Measurements from ENCODE around the gene PRKG1.
"Not testable (repeated sequence)": the region's sequence is repeated elsewhere in the genome, so short reads cannot be mapped to it uniquely, and the experiment has no call there.

Gene PRKG1

DNA sequence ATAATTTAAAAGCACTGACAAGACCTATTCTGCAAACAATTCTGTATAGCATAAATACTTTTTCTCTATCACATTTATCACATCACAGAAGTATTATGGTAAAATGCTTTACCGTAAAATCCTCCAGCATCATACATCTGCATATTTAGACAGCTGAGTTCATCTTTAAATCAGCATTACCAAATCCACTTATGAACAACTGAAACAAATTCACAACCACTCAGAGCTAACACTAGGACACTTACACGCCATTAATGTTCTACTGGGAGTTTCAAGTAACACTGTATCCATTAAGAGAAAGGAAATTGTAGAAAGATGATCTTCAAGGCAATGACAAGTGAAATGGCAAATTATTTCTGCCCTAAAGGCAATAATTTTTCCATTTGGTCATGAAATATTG, 1134.1 kb downstream of the PRKG1 start:
- no peak for DNase-seq

DNA sequence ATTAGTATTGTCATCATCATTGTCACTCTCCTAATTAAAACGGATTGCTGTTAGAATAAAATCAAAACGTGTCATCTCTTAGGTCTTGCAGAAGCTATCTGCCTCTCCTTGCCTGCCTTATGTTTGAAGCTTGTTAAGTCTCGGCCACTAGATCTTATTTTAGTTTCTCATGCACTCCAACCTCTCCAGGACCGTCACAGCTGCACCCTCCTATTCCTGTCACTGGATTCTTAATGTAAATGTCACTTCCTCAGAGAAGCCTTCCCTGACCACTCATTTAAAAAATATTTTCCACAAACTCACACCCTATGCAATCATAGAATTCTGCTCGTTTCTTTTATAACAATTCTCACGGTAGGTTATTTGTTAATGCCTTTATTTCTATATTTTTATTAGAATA, 1135.9 kb downstream of the PRKG1 start:
- DNase-seq, result no peak

DNA sequence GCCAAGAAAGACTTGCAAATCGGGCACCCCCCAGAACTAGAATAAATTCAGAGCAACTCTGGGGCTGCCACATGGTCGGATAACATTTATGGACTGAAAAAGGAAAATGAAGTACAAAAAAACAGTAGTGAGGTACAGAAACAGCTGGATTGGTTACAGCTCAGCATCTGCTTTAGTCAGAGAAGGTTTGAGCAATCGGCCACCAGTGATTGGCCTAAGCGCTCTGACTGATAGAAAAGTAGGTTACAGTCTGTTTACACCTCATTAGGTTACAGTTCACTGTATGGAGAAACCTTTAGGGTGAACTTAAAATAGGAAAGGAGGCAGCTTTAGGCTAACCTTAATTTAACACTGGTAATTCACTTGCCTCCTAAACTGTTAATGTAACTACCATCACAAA, 1137.8 kb downstream of the PRKG1 start:
- no peak for DNase-seq

GRCh38 chr10:52212802-52213201, 1138.5 kb downstream of the PRKG1 start:
- no peak for DNase-seq

GRCh38 chr10:52213321-52213752, 1139.0 kb downstream of the PRKG1 start:
- no peak for DNase-seq

- no peak for DNase-seq
Observed at GRCh38 chr10:52215745-52216361, 1141.6 kb downstream of the PRKG1 start.

DNA sequence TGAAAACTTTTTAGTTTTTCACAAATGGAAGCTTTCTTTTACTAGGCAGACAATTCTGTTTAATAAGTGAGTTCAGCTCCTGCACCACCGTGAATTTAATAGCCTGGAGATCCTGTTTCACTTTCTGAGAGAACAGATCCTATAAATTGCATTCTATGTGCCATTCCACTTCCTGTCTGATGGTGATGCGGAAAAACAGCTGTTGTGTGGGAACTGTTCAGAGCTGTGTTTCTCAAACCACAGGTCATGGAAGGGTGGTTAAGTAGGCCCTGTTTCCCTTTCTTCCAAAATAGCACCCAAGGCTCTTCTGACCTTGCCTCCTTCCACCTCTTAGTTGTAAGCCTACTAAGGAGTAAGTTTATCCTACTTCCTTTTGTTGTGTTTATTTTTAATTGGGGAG, 1142.6 kb downstream of the PRKG1 start:
- DNase-seq, result no peak

DNA sequence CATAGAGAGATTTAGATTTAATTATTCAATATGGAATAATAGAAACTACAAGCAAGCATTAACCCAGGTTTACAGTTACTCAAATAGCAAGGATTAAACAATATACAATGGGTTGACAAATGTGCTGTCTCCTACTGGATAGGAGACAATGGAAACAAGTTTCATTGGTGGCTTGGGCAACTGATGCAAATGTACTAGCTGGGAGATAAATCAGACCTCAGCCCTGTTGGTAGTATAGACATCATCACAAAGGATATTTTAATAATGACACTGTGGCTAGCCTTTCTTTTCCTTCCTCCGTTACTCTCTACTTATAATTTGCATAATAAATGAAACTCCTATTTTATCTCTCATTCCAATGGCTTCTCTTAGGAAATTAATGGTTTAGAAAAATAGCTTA, 1143.2 kb downstream of the PRKG1 start:
- no peak for DNase-seq

DNA sequence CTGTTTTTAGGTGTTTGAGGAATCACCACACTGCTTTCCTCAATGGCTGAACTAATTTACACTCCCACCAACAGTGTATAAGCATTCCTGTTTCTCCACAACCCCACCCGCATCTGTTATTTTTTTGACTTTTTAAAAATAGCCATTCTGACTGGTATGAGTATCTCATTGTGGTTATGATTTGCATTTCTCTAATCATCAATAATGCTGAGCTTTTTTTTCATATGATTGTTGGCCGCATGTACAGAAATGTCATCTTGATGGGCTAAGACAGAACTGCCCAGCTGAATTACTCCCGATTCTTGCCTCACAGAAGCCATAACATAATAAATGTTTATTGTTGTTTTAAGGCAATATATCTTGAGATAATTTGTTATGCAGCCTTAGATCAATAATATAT, 1146.7 kb downstream of the PRKG1 start:
- no peak for DNase-seq

DNA sequence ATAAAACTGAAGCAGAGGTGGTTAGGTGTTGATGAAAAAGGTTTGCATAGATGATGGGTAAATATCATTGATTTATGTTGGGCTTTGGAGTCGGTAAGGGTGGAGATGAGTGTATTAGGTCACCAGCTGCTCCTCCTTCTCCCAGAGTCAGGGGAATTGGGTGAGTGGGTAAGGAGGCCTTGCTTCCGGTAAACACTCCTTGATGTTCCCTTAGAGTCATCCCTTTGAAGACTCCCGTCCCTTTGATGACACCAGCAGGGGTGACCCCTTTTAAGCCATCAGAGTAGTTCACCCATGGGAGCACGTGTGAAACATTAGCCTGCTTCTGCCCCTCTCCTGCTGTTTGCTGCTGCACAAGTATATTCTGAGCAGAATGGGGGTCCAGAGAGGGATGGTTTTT, 1147.6 kb downstream of the PRKG1 start:
- DNase-seq, result no peak

DNA sequence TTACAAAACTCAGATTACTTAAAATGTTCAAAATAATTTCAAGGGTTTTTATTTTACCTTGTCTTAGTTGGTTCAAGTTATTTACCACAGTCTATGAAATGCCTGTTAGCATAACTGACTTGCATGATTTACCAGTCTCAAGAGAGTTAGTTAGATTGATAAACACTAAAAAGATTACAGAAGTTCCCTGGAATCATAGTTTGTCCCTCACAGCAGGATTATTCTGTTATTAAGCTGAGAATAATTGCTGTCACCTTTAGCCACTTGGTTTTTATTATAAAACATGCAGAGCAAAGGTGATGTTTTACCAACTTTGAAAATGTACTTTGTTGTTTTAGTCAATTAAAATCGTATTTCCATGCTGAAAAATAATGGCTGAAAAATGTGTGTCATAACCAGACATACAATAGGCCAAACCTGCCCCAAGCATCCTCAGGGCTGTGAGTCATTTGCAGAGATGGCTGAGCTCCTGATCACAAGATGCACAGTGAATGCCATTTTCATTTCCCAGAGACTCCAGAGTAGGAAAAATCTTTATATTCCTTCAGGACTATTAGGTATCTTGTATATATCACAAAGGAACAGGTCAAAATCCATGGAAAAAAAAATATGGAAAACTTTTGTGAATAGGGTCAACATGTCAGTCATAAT, 1152.0 kb downstream of the PRKG1 start:
- no peak for DNase-seq

DNA sequence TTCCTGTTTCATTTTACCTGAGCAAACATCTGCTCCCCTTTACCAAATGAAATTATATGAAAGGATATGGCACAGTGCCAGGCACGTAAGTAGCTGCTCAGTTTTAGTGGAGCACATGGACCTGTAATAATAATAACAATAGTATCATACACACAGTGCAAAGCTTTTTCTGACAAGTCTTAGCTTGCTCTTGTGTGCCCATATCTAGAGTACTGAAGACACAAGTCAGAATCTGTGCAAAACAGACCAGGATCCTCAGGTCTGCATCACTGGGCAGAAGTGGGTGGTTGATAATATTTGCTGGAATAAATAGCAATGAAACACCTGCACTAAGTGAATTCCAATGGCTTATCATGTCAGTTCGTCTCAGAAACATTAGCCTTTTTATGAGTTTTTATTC, 1154.3 kb downstream of the PRKG1 start:
- no peak for DNase-seq

GRCh38 chr10:52229291-52229931, 1155.1 kb downstream of the PRKG1 start:
- DNase-seq, result no peak

DNA sequence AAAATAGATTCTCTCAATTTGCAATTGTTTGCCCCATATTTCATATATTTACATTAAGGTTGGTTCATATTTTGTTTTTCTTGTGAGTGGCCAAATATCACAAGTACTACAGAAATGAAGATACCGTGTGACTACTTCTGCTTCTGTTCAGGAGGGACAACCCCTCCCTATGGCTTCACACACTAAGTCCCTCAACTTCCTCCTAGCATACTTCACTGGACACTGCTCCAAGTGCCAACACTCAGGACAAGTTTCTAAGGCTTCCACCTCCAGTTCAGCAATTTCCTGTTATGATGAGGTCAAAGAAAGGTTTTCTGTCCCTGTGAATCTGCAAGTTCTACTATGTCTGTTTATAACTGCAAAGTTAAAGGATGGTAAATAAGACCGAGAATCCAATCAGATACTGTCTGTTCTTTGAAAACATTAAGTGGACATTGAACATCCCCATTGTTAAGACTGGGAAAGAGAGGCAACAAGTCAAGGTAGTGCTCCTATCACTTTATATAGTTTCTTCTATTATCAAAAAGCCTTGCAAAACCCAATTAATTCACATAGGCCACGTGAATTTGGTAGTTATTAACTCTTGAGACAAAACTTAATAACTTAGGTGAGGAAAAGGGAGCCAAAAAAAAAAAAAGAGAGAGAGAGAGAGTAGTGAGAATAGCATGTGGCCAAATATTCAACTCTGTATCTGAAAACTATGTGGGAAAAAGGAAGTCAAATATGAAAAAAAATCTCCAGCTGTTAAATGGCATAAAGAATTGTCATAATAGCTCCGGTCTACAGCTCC, 1158.5 kb downstream of the PRKG1 start:
- DNase-seq, result no peak

DNA sequence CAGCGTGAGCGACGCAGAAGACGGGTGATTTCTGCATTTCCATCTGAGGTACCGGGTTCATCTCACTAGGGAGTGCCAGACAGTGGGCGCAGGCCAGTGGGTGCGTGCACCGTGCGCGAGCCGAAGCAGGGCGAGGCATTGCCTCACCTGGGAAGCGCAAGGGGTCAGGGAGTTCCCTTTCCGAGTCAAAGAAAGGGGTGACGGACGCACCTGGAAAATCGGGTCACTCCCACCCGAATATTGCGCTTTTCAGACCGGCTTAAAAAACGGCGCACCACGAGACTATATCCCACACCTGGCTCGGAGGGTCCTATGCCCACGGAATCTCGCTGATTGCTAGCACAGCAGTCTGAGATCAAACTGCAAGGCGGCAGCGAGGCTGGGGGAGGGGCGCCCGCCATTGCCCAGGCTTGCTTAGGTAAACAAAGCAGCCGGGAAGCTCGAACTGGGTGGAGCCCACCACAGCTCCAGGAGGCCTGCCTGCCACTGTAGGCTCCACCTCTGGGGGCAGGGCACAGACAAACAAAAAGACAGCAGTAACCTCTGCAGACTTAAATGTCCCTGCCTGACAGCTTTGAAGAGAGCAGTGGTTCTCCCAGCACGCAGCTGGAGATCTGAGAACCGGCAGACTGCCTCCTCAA, 1159.2 kb downstream of the PRKG1 start:
- DNase-seq, result not testable (repeated sequence)

- DNase-seq, result no peak
Observed at GRCh38 chr10:52239771-52240170, 1165.5 kb downstream of the PRKG1 start.

GRCh38 chr10:52245547-52245946, 1171.3 kb downstream of the PRKG1 start:
- no peak for DNase-seq

- not testable (repeated sequence) for DNase-seq
Observed at GRCh38 chr10:52247929-52248328, 1173.6 kb downstream of the PRKG1 start.

- no peak for DNase-seq
Observed at GRCh38 chr10:52248697-52249306, 1174.5 kb downstream of the PRKG1 start.

GRCh38 chr10:52249850-52250395, 1175.6 kb downstream of the PRKG1 start:
- no peak for DNase-seq

GRCh38 chr10:52250510-52250909, 1176.2 kb downstream of the PRKG1 start:
- DNase-seq, result no peak

GRCh38 chr10:52252307-52252706, 1178.0 kb downstream of the PRKG1 start:
- DNase-seq, result no peak
